HepG2 (cell line): ENCODE measurements around the gene SLC4A2. TPM values are rescaled to one million over a fixed set of nuclear protein-coding genes. Genes with fewer than 3 reads are reported as not detected.
A peak's percentile ranks its signal among the peaks of the same experiment; 100 is the strongest.

Source experiments
- AGO1 ChIP-seq: fragments of 200-400 bp; formaldehyde crosslinking; IDR thresholded peaks from 2 replicates; pipeline ENCODE4 v1.6.1; 2017; ENCODE audit warnings: mild to moderate bottlenecking, low read depth, low read length, moderate library complexity; ENCODE audit not compliant: poor library complexity, severe bottlenecking
- FOXP1 ChIP-seq, 2 experiments: fragments of 450-650 bp in 1 of 2; IDR thresholded peaks; 2 replicates each; pipeline ENCODE4 v1.6.1; 2017 to 2018; ENCODE audit warnings: antibody characterized with exemption in 1 of 2
- HMG20B ChIP-seq: conservative IDR thresholded peaks from 2 replicates; pipeline ENCODE4 v1.6.1; 2016; ENCODE audit warnings: missing genetic modification reagents, missing compliant biosample characterization
- KLF13 ChIP-seq: sonication (generic); formaldehyde crosslinking; IDR thresholded peaks from 2 replicates; pipeline ENCODE4 v1.4.0; 2020; ENCODE audit warnings: mild to moderate bottlenecking, missing genetic modification reagents
- MEF2D ChIP-seq: sonication (generic); formaldehyde crosslinking; IDR thresholded peaks from 2 replicates; pipeline ENCODE4 v1.5.1; 2020; ENCODE audit warnings: mild to moderate bottlenecking, missing genetic modification reagents
- MIXL1 ChIP-seq: IDR thresholded peaks from 2 replicates; pipeline ENCODE4 v1.6.1; 2016
- SETDB1 ChIP-seq: sonication (generic); formaldehyde crosslinking; IDR thresholded peaks from 2 replicates; pipeline ENCODE4 v1.5.1; 2020; ENCODE audit warnings: missing genetic modification reagents, mild to moderate bottlenecking, borderline replicate concordance
- SRSF9 ChIP-seq: fragments of 200-400 bp; formaldehyde crosslinking; IDR thresholded peaks from 2 replicates; pipeline ENCODE4 v1.6.1; 2018; ENCODE audit warnings: borderline replicate concordance, mild to moderate bottlenecking, low read depth, low read length; ENCODE audit not compliant: insufficient read depth, poor library complexity, severe bottlenecking
- ZFP41 ChIP-seq: sonication (generic); formaldehyde crosslinking; IDR thresholded peaks from 2 replicates; pipeline ENCODE4 v1.4.0; 2020; ENCODE audit warnings: mild to moderate bottlenecking, missing genetic modification reagents, borderline replicate concordance
- ZNF160 ChIP-seq: sonication (generic); formaldehyde crosslinking; IDR thresholded peaks from 2 replicates; pipeline ENCODE4 v1.8.0; 2022; ENCODE audit warnings: mild to moderate bottlenecking, inconsistent platforms, missing genetic modification reagents
- ZNF235 ChIP-seq: sonication (generic); formaldehyde crosslinking; IDR thresholded peaks from 2 replicates; pipeline ENCODE4 v1.8.1; 2023; ENCODE audit warnings: mild to moderate bottlenecking, missing genetic modification reagents, borderline replicate concordance
- ZNF335 ChIP-seq: sonication (generic); formaldehyde crosslinking; IDR thresholded peaks from 2 replicates; pipeline ENCODE4 v1.4.0; 2020; ENCODE audit warnings: missing genetic modification reagents
- polyA plus RNA-seq, 8 experiments: library from polyadenylated mRNA; depleted of rRNA in 3 of 8; stranded (reverse) in 7 of 8; unstranded in 1 of 8; fragments of >200 nt; fragmentation: Illumina TruSeq in 4 of 8; extraction: Trizol in 4 of 8; gene quantifications; 2 replicates each; pipeline versions ENCODE4 v1.2.1 to v1.2.3, GENCODE V29; 2011 to 2016; ENCODE audit warnings: low read depth in 4 of 8, missing spikeins in 1 of 8, mixed read lengths in 1 of 8; ENCODE audit not compliant: insufficient read depth in 1 of 8
- total RNA-seq, 5 experiments: library from RNA; depleted of rRNA; stranded (reverse); fragments of >200 nt; fragmentation: Illumina TruSeq; extraction: Trizol; gene quantifications; 2 replicates each; pipeline ENCODE4 v1.2.3, GENCODE V29; 2016; ENCODE audit warnings: low read depth in 1 of 5
- TF ChIP-seq, protein P1 (sequence below): sonication (generic); formaldehyde crosslinking; IDR thresholded peaks from 2 replicates; pipeline ENCODE4 v1.4.0; 2020; ENCODE audit warnings: mild to moderate bottlenecking, missing genetic modification reagents, borderline replicate concordance
- TF ChIP-seq, protein P2 (sequence below): IDR thresholded peaks from 2 replicates; pipeline ENCODE4 v1.6.1; 2016; ENCODE audit warnings: mild to moderate bottlenecking
- TF ChIP-seq, protein P3 (sequence below): sonication (generic); formaldehyde crosslinking; IDR thresholded peaks from 2 replicates; pipeline ENCODE4 v1.4.0; 2020; ENCODE audit warnings: missing genetic modification reagents
- TF ChIP-seq, protein P4 (sequence below): sonication (generic); formaldehyde crosslinking; IDR thresholded peaks from 2 replicates; pipeline ENCODE4 v1.5.0; 2020; ENCODE audit warnings: mild to moderate bottlenecking, low read depth, missing genetic modification reagents, borderline replicate concordance
- TF ChIP-seq, protein P5 (sequence below): sonication (generic); formaldehyde crosslinking; IDR thresholded peaks from 2 replicates; pipeline ENCODE4 v1.4.0; 2020; ENCODE audit warnings: missing genetic modification reagents, low read depth, mild to moderate bottlenecking, borderline replicate concordance

The SLC4A2 gene
- total and polyA plus RNA-seq, 2 of the 13 experiments (the other 11 are each of a cell fraction or from before 2014, with no cell fraction given) = 51.9 to 73.4 TPM

DNA sequence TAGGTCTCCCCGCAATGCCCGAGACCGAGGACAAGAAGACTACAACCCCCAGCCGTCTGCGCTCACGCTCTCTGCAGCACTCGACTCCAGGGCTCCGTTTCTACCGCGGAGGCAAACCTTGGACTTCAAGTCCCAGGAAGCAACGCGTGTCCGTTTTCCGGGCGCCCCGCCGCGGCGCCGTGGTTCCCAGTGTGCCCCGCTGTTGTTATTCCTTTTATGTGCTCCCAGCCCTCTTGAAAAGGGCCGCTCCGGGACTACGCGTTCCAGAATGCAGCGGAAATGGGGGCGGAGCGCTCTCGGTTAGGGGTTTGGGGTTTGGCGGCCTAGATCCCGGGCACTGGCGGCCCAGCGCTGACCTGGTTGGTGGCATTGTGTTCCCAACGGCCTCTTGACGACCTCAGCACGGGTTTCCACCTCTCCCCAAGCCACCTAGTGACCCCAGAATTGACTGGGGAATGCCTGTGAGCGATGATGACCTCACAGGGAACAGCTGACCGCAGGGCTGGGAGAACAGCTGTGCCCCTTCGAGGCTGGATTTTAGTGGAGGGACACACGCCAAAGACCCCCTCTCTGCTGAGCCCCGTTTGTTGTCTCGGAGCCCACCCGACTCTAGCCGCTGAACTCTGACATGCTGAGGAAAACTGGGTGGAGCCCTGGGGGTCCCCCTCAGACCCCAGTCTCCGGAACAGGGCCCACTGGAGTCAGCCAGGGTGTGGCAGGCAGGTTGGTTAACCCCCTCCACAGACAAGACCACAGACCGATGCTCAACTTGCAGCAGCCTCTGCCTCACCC lies 1.2 kb upstream of the SLC4A2 start (continued):
- no peak for TF ChIP-seq ZNF235 (CRISPR knock-in tag)
- TF ChIP-seq SETDB1 (CRISPR knock-in tag) = no peak
- TF ChIP-seq HMG20B (CRISPR knock-in tag) = no peak
- TF ChIP-seq, protein P1, sequence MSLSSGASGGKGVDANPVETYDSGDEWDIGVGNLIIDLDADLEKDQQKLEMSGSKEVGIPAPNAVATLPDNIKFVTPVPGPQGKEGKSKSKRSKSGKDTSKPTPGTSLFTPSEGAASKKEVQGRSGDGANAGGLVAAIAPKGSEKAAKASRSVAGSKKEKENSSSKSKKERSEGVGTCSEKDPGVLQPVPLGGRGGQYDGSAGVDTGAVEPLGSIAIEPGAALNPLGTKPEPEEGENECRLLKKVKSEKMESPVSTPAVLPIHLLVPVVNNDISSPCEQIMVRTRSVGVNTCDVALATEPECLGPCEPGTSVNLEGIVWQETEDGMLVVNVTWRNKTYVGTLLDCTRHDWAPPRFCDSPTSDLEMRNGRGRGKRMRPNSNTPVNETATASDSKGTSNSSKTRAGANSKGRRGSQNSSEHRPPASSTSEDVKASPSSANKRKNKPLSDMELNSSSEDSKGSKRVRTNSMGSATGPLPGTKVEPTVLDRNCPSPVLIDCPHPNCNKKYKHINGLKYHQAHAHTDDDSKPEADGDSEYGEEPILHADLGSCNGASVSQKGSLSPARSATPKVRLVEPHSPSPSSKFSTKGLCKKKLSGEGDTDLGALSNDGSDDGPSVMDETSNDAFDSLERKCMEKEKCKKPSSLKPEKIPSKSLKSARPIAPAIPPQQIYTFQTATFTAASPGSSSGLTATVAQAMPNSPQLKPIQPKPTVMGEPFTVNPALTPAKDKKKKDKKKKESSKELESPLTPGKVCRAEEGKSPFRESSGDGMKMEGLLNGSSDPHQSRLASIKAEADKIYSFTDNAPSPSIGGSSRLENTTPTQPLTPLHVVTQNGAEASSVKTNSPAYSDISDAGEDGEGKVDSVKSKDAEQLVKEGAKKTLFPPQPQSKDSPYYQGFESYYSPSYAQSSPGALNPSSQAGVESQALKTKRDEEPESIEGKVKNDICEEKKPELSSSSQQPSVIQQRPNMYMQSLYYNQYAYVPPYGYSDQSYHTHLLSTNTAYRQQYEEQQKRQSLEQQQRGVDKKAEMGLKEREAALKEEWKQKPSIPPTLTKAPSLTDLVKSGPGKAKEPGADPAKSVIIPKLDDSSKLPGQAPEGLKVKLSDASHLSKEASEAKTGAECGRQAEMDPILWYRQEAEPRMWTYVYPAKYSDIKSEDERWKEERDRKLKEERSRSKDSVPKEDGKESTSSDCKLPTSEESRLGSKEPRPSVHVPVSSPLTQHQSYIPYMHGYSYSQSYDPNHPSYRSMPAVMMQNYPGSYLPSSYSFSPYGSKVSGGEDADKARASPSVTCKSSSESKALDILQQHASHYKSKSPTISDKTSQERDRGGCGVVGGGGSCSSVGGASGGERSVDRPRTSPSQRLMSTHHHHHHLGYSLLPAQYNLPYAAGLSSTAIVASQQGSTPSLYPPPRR = no peak
- 0 out of 2 replicates have a peak, but pooled peaks have one; percentile 21 for TF ChIP-seq ZFP41
- no peak for TF ChIP-seq FOXP1 (IDR thresholded peaks at IDR 0.05)
- TF ChIP-seq FOXP1 (CRISPR knock-in tag; IDR thresholded peaks at IDR 0.05) = no peak
- peak; percentile 81; the same call in 1 of the 2 replicates for TF ChIP-seq ZNF335 (CRISPR knock-in tag)
- peak; percentile 38; the same call in 1 of the 2 replicates for TF ChIP-seq ZNF160 (CRISPR knock-in tag)
- TF ChIP-seq AGO1 = peak; percentile 70
- 0 out of 2 replicates have a peak, but pooled peaks have one; percentile 45 for TF ChIP-seq MEF2D
- TF ChIP-seq, protein P2, sequence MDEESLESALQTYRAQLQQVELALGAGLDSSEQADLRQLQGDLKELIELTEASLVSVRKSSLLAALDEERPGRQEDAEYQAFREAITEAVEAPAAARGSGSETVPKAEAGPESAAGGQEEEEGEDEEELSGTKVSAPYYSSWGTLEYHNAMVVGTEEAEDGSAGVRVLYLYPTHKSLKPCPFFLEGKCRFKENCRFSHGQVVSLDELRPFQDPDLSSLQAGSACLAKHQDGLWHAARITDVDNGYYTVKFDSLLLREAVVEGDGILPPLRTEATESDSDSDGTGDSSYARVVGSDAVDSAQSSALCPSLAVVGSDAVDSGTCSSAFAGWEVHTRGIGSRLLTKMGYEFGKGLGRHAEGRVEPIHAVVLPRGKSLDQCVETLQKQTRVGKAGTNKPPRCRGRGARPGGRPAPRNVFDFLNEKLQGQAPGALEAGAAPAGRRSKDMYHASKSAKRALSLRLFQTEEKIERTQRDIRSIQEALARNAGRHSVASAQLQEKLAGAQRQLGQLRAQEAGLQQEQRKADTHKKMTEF (CRISPR knock-in tag) = peak; percentile 60; the same call in 1 of the 2 replicates
- TF ChIP-seq, protein P3, sequence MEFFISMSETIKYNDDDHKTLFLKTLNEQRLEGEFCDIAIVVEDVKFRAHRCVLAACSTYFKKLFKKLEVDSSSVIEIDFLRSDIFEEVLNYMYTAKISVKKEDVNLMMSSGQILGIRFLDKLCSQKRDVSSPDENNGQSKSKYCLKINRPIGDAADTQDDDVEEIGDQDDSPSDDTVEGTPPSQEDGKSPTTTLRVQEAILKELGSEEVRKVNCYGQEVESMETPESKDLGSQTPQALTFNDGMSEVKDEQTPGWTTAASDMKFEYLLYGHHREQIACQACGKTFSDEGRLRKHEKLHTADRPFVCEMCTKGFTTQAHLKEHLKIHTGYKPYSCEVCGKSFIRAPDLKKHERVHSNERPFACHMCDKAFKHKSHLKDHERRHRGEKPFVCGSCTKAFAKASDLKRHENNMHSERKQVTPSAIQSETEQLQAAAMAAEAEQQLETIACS (CRISPR knock-in tag) = peak; percentile 81
- TF ChIP-seq, protein P4, sequence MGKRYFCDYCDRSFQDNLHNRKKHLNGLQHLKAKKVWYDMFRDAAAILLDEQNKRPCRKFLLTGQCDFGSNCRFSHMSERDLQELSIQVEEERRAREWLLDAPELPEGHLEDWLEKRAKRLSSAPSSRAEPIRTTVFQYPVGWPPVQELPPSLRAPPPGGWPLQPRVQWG (CRISPR knock-in tag) = no peak
- no peak for TF ChIP-seq SRSF9
- TF ChIP-seq KLF13 = 0 out of 2 replicates have a peak, but pooled peaks have one; percentile 51
- TF ChIP-seq, protein P5, sequence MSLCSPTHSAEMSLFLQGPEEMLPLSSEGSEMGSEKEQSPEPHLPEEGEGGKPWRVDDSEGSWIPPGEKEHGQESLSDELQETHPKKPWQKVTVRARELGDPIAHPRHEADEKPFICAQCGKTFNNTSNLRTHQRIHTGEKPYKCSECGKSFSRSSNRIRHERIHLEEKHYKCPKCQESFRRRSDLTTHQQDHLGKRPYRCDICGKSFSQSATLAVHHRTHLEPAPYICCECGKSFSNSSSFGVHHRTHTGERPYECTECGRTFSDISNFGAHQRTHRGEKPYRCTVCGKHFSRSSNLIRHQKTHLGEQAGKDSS (CRISPR knock-in tag) = no peak
- peak; percentile 20; the same call in 1 of the 2 replicates for TF ChIP-seq MIXL1
